Stimulated activated CD8-positive, alpha-beta memory T cell treated with anti-CD3 and anti-CD28 coated beads, Interleukin-4, amount 100 ng/mL, for 48 hours (primary cell): ENCODE data around the gene RFC1.
"Not testable (repeated sequence)": the region's sequence is repeated elsewhere in the genome, so short reads cannot be mapped to it uniquely, and the experiment has no call there.

Experiments used
- DNase-seq: peaks from one replicate; pipeline ENCODE4 v3.0.0-alpha.2; 2020

Gene RFC1, protein sequence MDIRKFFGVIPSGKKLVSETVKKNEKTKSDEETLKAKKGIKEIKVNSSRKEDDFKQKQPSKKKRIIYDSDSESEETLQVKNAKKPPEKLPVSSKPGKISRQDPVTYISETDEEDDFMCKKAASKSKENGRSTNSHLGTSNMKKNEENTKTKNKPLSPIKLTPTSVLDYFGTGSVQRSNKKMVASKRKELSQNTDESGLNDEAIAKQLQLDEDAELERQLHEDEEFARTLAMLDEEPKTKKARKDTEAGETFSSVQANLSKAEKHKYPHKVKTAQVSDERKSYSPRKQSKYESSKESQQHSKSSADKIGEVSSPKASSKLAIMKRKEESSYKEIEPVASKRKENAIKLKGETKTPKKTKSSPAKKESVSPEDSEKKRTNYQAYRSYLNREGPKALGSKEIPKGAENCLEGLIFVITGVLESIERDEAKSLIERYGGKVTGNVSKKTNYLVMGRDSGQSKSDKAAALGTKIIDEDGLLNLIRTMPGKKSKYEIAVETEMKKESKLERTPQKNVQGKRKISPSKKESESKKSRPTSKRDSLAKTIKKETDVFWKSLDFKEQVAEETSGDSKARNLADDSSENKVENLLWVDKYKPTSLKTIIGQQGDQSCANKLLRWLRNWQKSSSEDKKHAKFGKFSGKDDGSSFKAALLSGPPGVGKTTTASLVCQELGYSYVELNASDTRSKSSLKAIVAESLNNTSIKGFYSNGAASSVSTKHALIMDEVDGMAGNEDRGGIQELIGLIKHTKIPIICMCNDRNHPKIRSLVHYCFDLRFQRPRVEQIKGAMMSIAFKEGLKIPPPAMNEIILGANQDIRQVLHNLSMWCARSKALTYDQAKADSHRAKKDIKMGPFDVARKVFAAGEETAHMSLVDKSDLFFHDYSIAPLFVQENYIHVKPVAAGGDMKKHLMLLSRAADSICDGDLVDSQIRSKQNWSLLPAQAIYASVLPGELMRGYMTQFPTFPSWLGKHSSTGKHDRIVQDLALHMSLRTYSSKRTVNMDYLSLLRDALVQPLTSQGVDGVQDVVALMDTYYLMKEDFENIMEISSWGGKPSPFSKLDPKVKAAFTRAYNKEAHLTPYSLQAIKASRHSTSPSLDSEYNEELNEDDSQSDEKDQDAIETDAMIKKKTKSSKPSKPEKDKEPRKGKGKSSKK

DNA sequence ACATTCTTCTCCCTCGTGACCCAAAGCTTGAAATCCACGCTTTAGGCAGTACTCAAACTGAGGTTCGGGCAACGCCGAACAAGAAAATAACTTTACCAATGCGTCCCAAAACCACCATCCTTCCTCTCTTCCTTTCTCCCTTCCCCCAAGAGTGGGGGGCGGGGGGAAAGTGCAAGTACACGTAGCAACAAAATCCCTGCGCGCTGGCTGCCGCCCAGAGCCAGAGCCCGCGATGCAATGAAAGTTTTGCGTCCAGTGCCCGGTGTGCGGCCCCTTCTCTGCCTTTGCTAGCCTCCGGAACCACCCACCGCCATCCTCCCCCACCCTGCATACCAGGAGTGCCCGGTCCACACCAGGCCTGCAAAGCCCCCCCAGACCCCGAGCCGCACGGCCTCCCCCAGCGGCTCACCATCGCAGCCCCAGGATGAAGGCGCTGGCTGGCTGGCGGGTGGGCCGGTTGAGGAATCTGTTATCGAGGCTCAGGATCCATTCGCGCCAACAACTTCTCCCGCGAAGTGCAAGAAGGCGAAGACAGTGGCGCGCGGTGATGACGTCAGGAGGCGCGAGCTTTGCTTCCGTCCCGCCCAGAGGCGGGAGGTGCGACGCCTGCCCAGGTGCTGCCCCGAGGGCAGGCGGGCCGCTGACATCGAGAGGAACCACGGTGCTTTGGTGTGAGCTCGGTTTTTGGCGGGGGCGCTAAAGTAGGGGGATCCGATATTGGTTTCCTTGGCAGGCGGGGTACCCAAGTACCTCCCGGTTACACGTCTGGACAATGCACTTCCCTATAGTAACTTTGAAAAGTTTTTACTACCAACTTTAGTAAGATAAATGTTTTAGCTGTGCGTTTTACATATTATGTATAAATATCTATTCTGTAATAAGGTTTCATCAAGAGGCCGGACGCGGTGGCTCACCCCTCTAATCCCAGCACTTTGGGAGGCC is at the start of gene RFC1:
Gene RFC1 (minus strand): TSS at position 533 of the 942 bp plus-strand sequence. CDS start 121 bp downstream, at position 412.
- DNase-seq: peak; percentile 98

DNA sequence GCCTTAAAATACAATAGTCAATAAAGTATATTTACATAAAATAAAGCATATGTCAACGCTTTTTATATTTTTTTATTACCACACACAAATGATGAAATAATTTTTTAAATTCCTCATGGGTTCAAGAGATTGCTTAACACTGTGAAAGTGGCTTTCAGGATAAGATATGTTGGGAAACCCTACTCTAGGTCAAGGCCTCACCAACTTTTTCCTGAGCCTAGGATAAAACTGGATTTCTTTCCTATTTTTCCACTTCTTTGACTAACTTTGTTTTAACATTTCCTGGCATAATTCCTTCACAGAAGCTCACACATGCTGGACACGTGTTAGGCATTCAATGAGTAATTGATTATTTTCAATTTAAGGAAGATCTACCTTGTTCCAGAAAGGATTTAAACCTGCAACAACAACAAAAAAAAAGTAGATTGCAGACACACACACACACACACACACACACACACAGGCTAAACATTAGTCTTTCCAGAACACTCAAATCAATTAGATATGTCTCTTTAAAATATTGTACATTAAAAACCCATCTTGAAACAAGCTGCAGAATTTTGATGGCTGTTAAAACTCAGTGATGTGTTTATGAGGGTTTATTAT is 49.6 kb upstream of the RFC1 start:
- DNase-seq: no peak

DNA sequence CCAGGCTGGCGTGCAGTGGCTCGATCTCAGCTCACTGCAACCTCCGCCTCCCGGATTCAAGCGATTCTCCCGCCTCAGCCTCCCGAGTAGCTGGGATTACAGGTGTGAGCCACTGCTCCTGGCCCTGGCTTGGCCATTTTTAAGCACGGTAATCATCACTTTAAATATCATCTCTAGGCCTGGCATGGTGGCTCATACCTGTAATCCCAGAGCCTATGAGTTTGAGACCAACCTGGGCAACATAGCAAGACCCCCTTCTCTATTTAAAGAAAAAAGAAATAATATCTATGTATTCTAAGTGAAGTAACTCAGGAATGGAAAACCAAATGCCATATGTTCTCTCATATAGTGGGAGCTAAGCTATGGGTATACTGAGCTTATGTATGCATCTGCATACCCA is 45.4 kb upstream of the RFC1 start:
- not testable (repeated sequence) for DNase-seq

DNA sequence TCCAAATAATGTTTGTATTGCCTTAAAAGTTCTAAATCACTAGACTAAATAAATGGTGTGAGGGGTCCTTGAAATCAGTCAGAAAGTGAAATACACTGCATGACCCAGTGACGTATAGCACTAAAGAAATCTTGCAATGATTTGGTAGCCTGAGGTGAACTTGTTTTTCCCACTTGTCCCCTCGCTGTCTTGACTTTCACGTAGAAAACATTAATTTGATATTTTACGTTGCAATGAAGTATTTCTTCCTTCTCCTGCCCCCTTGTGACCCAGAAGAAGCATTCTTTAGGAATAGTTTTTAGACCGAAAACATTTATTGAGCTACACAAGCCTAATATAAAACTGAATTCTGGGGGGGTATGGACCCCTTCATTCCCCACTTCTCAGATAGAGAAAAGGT is 44.3 kb upstream of the RFC1 start:
- no peak for DNase-seq

DNA sequence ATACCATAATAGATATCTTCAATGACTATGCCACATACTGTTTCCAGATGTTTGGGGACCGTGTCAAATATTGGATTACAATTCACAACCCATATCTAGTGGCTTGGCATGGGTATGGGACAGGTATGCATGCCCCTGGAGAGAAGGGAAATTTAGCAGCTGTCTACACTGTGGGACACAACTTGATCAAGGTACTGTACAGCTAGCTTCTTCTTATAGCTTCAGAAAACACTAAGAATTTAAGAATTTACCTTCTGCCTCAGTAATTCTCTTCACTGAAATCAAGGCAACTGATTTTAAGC is 41.4 kb upstream of the RFC1 start:
- no peak for DNase-seq

DNA sequence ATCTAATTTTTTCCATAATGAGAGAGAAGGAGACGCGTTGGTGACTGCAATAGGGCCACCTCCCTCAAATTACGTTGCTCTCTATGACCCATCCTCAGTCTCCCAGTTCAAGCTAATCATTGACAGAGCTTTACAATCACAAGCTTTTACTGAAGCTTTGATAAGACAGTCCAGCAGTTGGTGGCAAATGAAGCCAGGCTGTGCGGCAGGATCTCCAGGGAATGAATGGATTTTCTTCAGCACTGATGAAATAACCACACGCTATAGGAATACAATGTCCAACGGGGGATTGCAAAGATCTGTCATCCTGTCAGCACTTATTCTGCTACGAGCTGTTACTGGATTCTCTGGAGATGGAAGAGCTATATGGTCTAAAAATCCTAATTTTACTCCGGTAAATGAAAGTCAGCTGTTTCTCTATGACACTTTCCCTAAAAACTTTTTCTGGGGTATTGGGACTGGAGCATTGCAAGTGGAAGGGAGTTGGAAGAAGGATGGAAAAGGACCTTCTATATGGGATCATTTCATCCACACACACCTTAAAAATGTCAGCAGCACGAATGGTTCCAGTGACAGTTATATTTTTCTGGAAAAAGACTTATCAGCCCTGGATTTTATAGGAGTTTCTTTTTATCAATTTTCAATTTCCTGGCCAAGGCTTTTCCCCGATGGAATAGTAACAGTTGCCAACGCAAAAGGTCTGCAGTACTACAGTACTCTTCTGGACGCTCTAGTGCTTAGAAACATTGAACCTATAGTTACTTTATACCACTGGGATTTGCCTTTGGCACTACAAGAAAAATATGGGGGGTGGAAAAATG is 40.8 kb upstream of the RFC1 start, which contains the start of gene KLB:
Gene KLB (plus strand): TSS at position 168 of the 821 bp plus-strand sequence. CDS start 20 bp downstream, at position 188.
- no peak for DNase-seq

DNA sequence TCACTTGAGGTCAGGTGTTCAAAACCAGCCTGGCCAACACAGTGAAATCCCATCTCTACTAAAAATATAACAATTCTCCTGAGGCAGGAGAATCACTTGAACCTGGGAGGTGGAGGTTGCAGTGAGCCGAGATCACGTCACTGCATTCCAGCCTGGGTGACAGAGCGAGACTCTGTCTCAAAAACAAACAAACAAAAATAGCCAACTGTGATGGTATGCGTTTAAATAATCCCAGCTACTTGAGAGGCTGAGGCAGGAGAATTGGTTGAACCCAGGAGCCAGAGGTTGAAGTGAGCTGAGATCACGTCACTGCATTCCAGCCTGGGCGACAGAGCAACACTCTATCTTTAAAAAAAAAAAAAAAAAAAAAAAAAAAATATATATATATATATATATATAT is 35.5 kb upstream of the RFC1 start:
- not testable (repeated sequence) for DNase-seq

DNA sequence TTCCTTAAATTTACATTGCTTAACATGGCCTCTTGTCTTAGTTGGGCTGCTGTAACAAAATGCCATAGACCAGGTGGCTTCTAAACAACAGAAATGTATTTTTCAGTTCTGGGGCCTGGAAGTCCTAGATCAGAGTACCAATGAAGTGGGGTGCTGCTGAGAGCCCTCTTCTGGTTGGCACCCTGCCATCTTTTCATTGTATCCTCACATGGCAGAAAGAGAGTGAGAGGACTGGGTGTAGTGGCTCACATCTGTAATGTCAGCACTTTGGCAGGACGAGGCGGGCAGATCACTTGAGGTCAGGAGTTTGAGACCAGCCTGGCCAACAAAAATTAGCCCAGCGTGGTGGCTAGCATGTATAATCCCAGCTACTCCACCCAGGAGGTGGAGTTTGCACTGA is 28.5 kb upstream of the RFC1 start:
- DNase-seq: no peak

DNA sequence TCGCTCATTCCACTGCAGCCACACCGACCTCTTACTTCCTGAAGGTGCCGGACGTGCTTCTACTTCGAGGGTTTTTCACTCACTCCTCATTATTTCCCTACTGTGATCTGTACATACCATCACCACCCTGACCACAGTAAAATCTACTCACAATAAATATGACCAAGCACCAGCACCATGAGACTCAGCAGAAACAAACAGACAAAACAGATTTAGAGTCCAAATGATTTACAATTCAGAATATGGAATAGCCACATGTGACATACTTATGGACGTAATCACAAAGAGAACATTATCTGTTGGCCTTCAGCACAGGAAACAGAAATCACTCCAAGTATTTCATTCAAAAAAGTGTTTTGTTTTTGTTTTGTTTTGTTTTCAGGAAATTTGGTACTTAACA is 24.4 kb upstream of the RFC1 start:
- DNase-seq: no peak

DNA sequence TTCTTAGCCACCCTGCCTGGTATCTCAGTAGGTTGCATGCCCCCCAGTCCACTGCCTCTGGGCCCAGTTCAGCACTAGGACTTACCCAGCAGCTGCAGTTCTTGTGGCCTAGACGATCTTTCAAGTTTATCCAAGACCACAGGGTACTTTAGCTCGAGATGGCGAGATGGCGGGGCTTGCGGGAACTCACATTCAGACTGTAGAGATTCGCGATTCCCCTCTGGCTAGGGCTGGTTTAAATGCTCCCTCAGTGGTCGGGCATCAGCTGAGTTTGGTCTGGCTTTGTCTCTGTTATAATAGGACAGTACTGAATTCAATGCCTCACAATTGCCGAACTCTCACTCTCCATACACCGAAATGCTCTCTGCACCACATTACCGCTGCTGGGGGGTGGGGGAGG is 18.4 kb upstream of the RFC1 start:
- no peak for DNase-seq

DNA sequence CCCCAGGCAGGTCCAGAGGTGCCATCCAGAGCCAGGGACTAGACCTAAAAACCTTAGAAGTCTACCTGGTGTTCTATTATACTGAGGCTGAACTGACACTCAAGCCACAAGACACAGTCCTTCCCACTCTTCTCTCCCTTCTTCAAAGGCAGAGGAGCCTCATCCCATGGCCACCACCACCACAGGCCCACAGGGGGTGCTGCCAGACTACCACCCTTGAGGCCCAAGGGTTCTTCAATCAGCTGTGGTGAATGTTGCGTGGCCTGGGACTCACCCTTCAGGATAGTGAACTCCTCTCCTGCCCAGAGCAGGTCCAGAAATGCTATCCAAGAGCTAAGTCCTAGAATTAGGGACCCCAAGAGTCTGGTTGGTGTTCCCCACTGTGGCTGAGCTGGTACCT is 17.5 kb upstream of the RFC1 start:
- no peak for DNase-seq

DNA sequence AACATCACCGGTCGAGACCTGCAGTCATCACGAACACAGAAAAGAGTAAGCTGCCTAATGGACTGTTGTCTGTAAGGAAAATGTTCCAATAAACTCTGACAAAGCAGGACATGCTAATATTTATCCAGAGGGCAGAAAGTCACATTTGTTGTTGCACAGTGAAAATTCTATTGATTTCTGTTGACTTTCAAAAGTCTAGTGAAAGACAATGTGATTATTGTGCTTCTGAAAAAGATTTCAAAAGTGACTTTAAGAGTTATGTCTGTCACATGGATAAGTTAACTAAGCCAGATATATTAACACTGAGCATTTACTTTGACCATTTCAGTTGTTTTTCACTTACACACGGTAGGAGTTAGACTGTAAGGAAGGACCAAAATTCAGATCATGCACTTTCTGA is 9.3 kb upstream of the RFC1 start:
- no peak for DNase-seq

DNA sequence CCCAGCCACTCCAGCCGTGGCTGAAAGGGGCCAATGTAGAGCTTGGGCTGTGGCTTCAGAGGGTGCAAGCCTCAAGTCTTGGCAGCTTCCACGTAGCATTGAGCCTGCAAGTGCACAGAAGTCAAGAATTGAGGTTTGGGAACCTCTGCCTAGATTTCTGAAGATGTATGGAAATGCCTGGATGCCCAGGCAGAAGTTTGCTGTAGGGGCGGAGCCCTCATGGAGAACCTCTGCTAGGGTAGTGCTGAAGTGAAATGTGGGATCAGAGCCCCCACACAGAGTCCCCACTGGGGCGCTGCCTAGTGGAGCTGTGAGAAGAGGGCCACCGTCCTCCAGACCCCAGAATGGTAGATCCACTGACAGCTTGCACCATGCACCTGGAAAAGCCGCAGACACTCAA is 5.0 kb upstream of the RFC1 start:
- DNase-seq: not testable (repeated sequence)

DNA sequence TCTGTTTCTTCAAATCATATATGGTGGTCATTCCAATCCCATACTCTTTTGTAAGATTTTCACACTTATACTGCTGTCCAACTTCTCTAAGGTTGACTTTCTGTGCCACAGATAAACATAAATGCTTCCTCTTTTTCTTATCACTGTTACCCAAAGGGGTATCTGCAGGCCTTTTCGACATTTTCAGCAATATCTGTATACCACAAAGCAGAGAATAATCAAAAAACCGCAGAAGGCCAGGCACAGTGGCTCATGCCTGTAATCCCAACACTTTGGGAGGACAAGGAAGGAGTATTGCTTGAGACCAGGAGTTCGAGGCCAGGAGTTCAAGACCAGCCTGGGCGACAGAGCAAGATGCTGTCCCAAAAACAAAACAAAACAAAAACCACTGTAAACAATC is 3.1 kb upstream of the RFC1 start:
- no peak for DNase-seq

DNA sequence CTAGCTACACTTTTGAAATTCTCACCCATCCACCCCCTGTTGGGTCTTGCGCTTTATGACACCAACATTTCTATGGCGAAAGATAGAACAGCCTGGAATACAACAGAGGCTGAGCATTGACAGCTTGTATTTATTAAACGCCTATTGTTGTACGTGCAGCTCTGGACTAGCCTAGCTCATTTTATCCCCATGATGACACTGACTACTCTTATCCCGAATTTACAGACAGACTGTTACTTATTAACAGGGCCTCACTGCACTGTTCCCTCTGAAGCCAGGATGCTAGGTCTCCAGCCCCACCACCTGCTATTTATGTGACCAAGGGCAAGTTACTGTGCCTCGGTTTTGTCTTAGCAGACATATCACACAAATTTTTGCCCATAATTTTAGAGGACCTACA is 1.0 kb upstream of the RFC1 start:
- no peak for DNase-seq

DNA sequence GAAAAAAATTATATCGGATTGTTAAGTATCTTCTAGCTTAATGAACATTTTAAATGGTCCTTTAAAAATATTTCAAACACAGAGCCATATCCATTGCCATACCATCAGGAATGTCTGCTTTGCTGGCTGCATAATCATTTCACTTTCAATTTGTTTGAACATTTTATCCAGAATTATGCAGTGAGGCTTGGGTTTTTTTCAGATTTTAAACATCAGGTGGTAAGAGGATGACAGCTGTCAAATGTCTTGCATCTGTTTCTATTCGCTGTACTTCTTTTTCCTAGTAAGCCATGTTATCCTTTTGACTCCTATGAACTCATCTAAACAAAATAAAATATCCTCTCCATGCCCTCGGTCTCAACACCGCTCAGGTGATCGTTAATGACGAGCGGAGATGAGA is 802 bp downstream of the RFC1 start:
- DNase-seq: no peak

DNA sequence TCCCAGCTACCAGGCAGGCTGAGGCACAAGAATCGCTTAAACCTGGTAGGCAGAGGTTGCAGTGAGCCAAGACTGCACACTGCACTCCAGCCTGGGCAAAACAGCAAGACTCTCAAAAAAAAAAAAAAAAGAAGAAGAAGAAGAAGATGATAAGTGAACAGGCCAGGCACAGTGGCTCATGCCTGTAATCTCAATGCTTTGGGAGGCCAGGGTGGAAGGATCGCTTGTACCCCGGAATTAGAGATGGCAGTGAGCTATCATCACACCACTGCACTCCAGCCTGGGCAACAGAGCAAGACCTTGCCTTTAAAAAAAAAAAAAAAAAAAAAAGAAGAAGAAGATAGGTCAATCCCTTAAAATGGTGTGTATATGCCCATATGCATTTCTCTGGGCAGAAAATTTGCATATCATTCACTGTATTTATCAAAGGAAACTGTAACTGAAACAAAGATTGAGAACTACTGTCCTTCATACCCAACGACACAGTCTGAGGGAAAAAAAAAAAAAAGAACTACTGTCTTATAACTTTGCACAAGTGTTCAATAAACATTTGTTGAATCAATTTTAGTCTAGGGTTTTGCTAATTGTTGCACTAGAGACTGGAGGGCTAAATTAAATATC is 2.3 kb downstream of the RFC1 start:
- DNase-seq: no peak

DNA sequence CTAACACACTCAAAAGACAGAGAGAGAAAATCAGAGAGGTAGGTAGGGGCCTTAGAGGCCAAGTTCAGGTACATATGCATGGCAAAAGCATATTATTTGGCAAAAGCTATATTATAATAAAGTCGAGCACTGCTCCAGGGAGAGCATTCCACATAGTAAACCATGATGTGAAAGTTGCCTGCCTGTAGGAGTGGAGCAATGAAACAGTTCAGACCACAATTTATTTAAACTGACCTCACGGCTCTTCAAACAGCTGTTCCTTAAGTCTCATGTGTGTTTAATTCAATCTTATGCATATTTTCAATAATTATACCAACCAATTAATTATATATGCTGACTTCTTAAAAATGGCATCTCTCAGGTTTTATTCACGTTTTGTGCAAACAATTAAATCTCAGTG is 3.3 kb downstream of the RFC1 start:
- no peak for DNase-seq

DNA sequence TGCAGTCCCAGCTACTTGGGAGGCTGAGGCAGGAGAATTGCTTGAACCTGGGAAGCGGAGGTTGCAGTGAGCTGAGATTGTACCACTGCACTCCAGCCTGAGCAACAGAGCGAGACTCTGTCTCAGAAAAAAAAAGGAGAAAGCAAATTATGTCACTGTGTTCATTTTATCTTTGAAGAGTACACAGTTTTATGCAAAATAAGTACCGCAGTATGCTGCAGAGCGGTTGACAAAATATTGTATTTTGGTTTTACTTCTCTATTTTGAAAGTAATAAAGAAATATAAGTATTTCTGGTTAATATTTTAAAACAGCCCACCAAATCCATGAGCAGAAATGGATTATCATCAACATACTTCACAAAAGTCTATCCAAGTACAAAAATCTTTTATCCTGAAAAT is 5.6 kb downstream of the RFC1 start:
- not testable (repeated sequence) for DNase-seq

DNA sequence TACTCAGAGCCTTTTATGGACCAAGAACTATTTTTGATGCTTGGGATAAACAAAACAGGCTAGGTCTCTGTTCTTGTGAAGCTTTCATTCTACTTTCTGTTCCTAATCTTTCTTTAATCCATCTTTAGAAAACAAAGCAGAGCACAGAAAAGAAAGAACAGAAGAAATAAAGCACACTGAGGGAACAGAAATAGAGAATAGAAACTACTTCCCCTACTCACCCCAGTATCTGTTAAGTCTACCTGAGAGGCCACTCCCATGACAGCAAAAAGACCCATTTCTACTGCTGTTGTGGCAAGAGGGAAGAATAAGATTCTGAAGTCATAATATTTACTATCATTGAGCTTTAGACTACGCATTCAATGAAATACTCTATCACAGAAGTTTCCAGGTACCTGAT is 9.2 kb downstream of the RFC1 start:
- no peak for DNase-seq

DNA sequence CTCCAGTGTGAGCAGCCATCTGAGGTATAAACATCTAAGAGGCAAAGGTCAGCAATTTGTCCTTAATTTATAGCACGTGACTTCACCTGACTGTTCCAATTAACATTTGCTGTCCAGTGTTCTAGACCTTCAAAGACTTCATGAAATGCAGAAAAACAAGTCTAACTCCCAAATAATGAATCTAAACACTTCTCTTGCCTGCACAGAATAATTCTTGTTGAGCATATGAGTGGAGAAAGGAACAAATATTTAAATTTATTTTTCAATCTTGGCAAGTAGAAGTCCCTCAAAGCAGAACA is 12.0 kb downstream of the RFC1 start:
- DNase-seq: no peak
